ENCODE results near the gene CLDN2. TPM values are rescaled to one million over a fixed set of nuclear protein-coding genes. Genes with fewer than 3 reads are reported as not detected.

The CLDN2 gene
- polyA plus RNA-seq, 3 donors: not detected

DNA sequence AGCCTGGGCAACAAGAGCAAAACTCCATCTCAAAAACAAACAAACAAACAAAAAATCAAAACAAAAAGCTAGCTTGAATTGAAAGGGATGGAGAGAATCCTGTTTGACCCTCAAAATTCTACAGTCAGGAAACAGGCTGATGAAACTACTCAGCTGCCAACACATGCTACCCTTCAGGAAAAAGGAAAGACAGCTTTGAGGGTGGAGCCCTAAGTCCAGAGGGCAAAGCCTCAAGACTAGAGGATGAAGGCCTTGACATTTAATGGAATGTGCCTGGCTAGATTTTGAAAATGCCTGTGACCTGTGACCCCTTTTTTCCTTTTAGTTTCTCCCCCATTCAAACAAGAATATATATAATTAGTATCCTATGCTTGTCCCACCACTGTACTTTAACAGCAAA is 52.7 kb downstream of the CLDN2 start:
- Mint-ChIP-seq H3K4me1 (no peaks in the 10 kb centered on the region), H3K27me3 (ENCODE audit: low read depth in 3 of 3) (peaks cover 0 to 2% (median 2%) of the 10 kb centered on the region in 3 donors), H3K27ac (no peak overlapping the region), H3K9me3 (peaks cover under 1 to 7% (median 4%) of the 10 kb centered on the region in 7 donors), H3K36me3 (no peaks in the 10 kb centered on the region), H3K4me3 (no peak overlapping the region)
- no peak for DNase-seq
- H3K4me2 ChIP-seq (replicated peaks; ENCODE audit: extremely low read depth, low read length, poor library complexity, severe bottlenecking): no peak overlapping the region
- no peaks in the 10 kb centered on the region for H3K4me1 ChIP-seq (ENCODE audit: control insufficient read depth in 1 of 2, insufficient read depth in 2 of 2, low read length in 2 of 2)
- H3K4me3 ChIP-seq (replicated peaks in 1 of 3; ENCODE audit: low read depth in 2 of 3, low read length in 3 of 3): no peak overlapping the region
- H3K36me3 ChIP-seq (replicated peaks in 1 of 2; ENCODE audit: control insufficient read depth in 1 of 2, insufficient read depth in 2 of 2, low read length in 2 of 2): no peaks in the 10 kb centered on the region
- no peak overlapping the region for H3K27ac ChIP-seq (ENCODE audit: low read depth in 1 of 2, low read length in 2 of 2)
- no peaks in the 10 kb centered on the region for H3K9me3 ChIP-seq (replicated peaks in 1 of 2; ENCODE audit: control insufficient read depth in 1 of 2, insufficient read depth in 1 of 2, low read length in 2 of 2)
- no peaks in the 10 kb centered on the region for H4K20me1 ChIP-seq (ENCODE audit: insufficient read depth, low read length)
- no peaks in the 10 kb centered on the region for H3K27me3 ChIP-seq (ENCODE audit: control insufficient read depth in 2 of 2, insufficient read depth in 2 of 2, low read length in 2 of 2)
- H2AFZ ChIP-seq (ENCODE audit: insufficient read depth, low read depth, low read length, poor library complexity, severe bottlenecking): no peak overlapping the region
- H3K9ac ChIP-seq (ENCODE audit: insufficient read depth, low read length, poor library complexity, severe bottlenecking): no peak overlapping the region
- intact Hi-C loops (cut with micrococcal nuclease): no loop called here
- H3K79me2 ChIP-seq (ENCODE audit: insufficient read depth, low read length): no peaks in the 10 kb centered on the region
- TF ChIP-seq, protein P1, sequence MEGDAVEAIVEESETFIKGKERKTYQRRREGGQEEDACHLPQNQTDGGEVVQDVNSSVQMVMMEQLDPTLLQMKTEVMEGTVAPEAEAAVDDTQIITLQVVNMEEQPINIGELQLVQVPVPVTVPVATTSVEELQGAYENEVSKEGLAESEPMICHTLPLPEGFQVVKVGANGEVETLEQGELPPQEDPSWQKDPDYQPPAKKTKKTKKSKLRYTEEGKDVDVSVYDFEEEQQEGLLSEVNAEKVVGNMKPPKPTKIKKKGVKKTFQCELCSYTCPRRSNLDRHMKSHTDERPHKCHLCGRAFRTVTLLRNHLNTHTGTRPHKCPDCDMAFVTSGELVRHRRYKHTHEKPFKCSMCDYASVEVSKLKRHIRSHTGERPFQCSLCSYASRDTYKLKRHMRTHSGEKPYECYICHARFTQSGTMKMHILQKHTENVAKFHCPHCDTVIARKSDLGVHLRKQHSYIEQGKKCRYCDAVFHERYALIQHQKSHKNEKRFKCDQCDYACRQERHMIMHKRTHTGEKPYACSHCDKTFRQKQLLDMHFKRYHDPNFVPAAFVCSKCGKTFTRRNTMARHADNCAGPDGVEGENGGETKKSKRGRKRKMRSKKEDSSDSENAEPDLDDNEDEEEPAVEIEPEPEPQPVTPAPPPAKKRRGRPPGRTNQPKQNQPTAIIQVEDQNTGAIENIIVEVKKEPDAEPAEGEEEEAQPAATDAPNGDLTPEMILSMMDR (IDR thresholded peaks at IDR 0.05): no peak

DNA sequence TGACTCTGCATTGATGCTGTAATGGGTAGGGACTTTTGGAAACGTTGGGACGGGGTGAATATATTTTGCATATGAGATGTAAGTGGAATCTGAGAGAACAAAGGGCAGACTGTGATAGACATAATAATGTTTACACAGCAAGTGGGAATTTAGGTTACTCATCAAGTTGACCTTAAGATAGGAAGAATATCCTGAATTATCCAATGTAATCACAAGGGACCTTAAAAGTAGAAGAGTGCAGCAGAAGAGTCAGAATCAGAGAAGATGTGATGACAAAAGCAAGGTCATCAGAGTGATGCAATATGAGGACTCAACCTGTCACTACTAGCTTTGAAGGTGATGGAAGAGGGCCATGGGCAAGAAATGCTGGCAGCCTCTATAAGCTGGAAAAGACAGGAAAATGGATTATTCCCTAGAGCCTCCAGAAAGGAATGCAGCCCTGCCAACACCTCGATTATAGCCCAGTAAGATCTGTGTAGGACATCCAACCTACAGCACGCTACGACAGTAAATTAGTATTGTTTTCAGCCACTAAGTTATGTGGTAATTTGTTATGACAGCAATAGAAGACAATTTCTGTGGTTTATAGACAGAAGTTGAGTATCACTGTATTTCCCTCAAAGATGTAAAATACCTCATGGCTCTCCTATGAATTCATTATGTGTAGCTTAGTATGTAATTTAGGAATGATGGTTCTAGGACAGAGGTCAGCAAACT is 53.4 kb downstream of the CLDN2 start:
- Histone ChIP-seq H4K20me1 (ENCODE audit: insufficient read depth, low read length) (no peaks in the 10 kb centered on the region), H3K36me3 (replicated peaks in 1 of 2; ENCODE audit: control insufficient read depth in 1 of 2, insufficient read depth in 2 of 2, low read length in 2 of 2) (no peaks in the 10 kb centered on the region), H3K4me1 (ENCODE audit: control insufficient read depth in 1 of 2, insufficient read depth in 2 of 2, low read length in 2 of 2) (no peaks in the 10 kb centered on the region), H3K4me3 (replicated peaks in 1 of 3; ENCODE audit: low read depth in 2 of 3, low read length in 3 of 3) (no peak overlapping the region), H2AFZ (ENCODE audit: insufficient read depth, low read depth, low read length, poor library complexity, severe bottlenecking) (no peak overlapping the region), H3K79me2 (ENCODE audit: insufficient read depth, low read length) (no peaks in the 10 kb centered on the region), H3K9me3 (replicated peaks in 1 of 2; ENCODE audit: control insufficient read depth in 1 of 2, insufficient read depth in 1 of 2, low read length in 2 of 2) (no peaks in the 10 kb centered on the region), H3K9ac (ENCODE audit: insufficient read depth, low read length, poor library complexity, severe bottlenecking) (no peak overlapping the region), H3K4me2 (replicated peaks; ENCODE audit: extremely low read depth, low read length, poor library complexity, severe bottlenecking) (no peak overlapping the region), H3K27ac (ENCODE audit: low read depth in 1 of 2, low read length in 2 of 2) (no peak overlapping the region), H3K27me3 (ENCODE audit: control insufficient read depth in 2 of 2, insufficient read depth in 2 of 2, low read length in 2 of 2) (no peaks in the 10 kb centered on the region)
- Mint-ChIP-seq H3K4me3 (no peak overlapping the region), H3K4me1 (no peaks in the 10 kb centered on the region), H3K27ac (no peak overlapping the region), H3K36me3 (no peaks in the 10 kb centered on the region), H3K27me3 (ENCODE audit: low read depth in 3 of 3) (peaks cover 0 to 2% (median 2%) of the 10 kb centered on the region in 3 donors), H3K9me3 (peaks cover 0 to 5% (median 4%) of the 10 kb centered on the region in 7 donors)
- WGBS (ENCODE audit: insufficient coverage): no CpG with 5 or more reads among the region's 5 CpGs
- TF ChIP-seq, protein P1 (IDR thresholded peaks at IDR 0.05): no peak
- intact Hi-C loops (cut with micrococcal nuclease): no loop called here
- no peak for DNase-seq
